IgD-negative memory B cell (primary cell): ENCODE measurements around the gene IGSF9. TPM values are rescaled to one million over a fixed set of nuclear protein-coding genes. Genes with fewer than 3 reads are reported as not detected.
"Not testable (repeated sequence)": the region's sequence is repeated elsewhere in the genome, so short reads cannot be mapped to it uniquely, and the experiment has no call there.

Source experiments
- H3K27ac Mint-ChIP-seq, 3 donors: one replicate each; pipeline ENCODE4 v1.8.0; 2020 to 2022; ENCODE audit warnings: mild to moderate bottlenecking in 3 of 3, mixed read lengths in 3 of 3, moderate library complexity in 1 of 3
- H3K27me3 Mint-ChIP-seq: one replicate; pipeline ENCODE4 v1.8.0; 2021; ENCODE audit warnings: mixed read lengths
- H3K36me3 Mint-ChIP-seq: one replicate; pipeline ENCODE4 v1.8.0; 2020; ENCODE audit warnings: mild to moderate bottlenecking, mixed read lengths
- H3K4me1 Mint-ChIP-seq, 3 donors: one replicate each; pipeline ENCODE4 v1.8.0; 2020 to 2022; ENCODE audit warnings: mixed read lengths in 3 of 3, mild to moderate bottlenecking in 1 of 3
- H3K4me3 Mint-ChIP-seq, 4 donors: one replicate each; pipeline ENCODE4 v1.8.0; 2020 to 2022; ENCODE audit warnings: mild to moderate bottlenecking in 4 of 4, mixed read lengths in 4 of 4, moderate library complexity in 3 of 4
- H3K9me3 Mint-ChIP-seq, 3 donors: one replicate each; pipeline ENCODE4 v1.8.0; 2020 to 2021; ENCODE audit warnings: mixed read lengths in 3 of 3, mild to moderate bottlenecking in 1 of 3
- polyA plus RNA-seq: library from polyadenylated mRNA; unstranded; fragments of 300-500 nt; fragmentation: Illumina TruSeq; gene quantifications from one replicate; pipeline ENCODE4 v1.2.3, GENCODE V29; 2021

The IGSF9 gene
- polyA plus RNA-seq, 1 donor from 2014 or later = 0.08 TPM

GRCh38 chr1:159900086-159900680 is 45.2 kb downstream of the IGSF9 start, which contains the start of gene CFAP45:
TSS of gene CFAP45 (minus strand) at chr1:159900165. CDS start at chr1:159900098, 67 bp downstream.
- Mint-ChIP-seq H3K27me3 (no peaks in the 10 kb centered on the region), H3K36me3 (peaks cover 10% of the 10 kb centered on the region)

GRCh38 chr1:159899634-159900033 is 45.8 kb downstream of the IGSF9 start:
- peak overlapping the region in 1 of 3 donors; percentile 49 for H3K27ac Mint-ChIP-seq
- H3K27me3 Mint-ChIP-seq, H3K9me3 Mint-ChIP-seq, H3K4me1 Mint-ChIP-seq: not testable (repeated sequence)
- peak overlapping the region in 1 of 4 donors; percentile 73 for H3K4me3 Mint-ChIP-seq
- peaks cover 12% of the 10 kb centered on the region for H3K36me3 Mint-ChIP-seq

More at GRCh38 chr1:159900086-159900680, 45.2 kb downstream of the IGSF9 start, which contains the start of gene CFAP45:
- peak within 1 kb of the TSS in 1 of 4 donors; percentile 73 for H3K4me3 Mint-ChIP-seq
- peak within 1 kb of the TSS in 2 of 3 donors; percentile 25 to 49 for H3K27ac Mint-ChIP-seq
- H3K4me1 Mint-ChIP-seq = peaks cover 0 to 9% (median 6%) of the 10 kb centered on the region in 3 donors
- peaks cover 0 to 8% (median 4%) of the 10 kb centered on the region in 3 donors for H3K9me3 Mint-ChIP-seq

GRCh38 chr1:159898527-159898926 is 46.9 kb downstream of the IGSF9 start:
- H3K4me1 Mint-ChIP-seq = peaks cover 0 to 9% (median 6%) of the 10 kb centered on the region in 3 donors
- H3K36me3 Mint-ChIP-seq = peaks cover 12% of the 10 kb centered on the region
- peaks cover 1% of the 10 kb centered on the region for H3K27me3 Mint-ChIP-seq
- H3K9me3 Mint-ChIP-seq = peaks cover 0 to 3% (median 1%) of the 10 kb centered on the region in 3 donors
- no peak overlapping the region for H3K4me3 Mint-ChIP-seq
- H3K27ac Mint-ChIP-seq = peak overlapping the region in 1 of 3 donors; percentile 58

GRCh38 chr1:159897962-159898361 is 47.5 kb downstream of the IGSF9 start:
- peak overlapping the region in 1 of 3 donors; percentile 58 for H3K27ac Mint-ChIP-seq
- H3K27me3 Mint-ChIP-seq = peaks cover 1% of the 10 kb centered on the region

GRCh38 chr1:159896546-159896930 is 48.9 kb downstream of the IGSF9 start:
- Mint-ChIP-seq H3K9me3 (no peaks in the 10 kb centered on the region), H3K4me3 (no peak overlapping the region), H3K4me1 (peaks cover 7 to 13% (median 9%) of the 10 kb centered on the region in 3 donors), H3K36me3 (peaks cover 8% of the 10 kb centered on the region), H3K27ac (no peak overlapping the region), H3K27me3 (peaks cover 1% of the 10 kb centered on the region)

More at GRCh38 chr1:159897962-159898361, 47.5 kb downstream of the IGSF9 start:
- peaks cover 8% of the 10 kb centered on the region for H3K36me3 Mint-ChIP-seq
- H3K9me3 Mint-ChIP-seq = no peaks in the 10 kb centered on the region
- peak overlapping the region in 1 of 4 donors; percentile 30 for H3K4me3 Mint-ChIP-seq
- peaks cover 0 to 9% (median 6%) of the 10 kb centered on the region in 3 donors for H3K4me1 Mint-ChIP-seq

GRCh38 chr1:159895836-159896545 is 49.4 kb downstream of the IGSF9 start:
- no peak overlapping the region for H3K27ac Mint-ChIP-seq
- H3K4me3 Mint-ChIP-seq = no peak overlapping the region
- H3K9me3 Mint-ChIP-seq = no peaks in the 10 kb centered on the region

GRCh38 chr1:159895286-159895685 is 50.1 kb downstream of the IGSF9 start:
- Mint-ChIP-seq H3K36me3 (peaks cover 8% of the 10 kb centered on the region), H3K9me3 (no peaks in the 10 kb centered on the region), H3K4me3 (no peak overlapping the region), H3K4me1 (peaks cover 10 to 14% (median 12%) of the 10 kb centered on the region in 3 donors), H3K27me3 (peaks cover 1% of the 10 kb centered on the region), H3K27ac (no peak overlapping the region)

More at GRCh38 chr1:159895836-159896545, 49.4 kb downstream of the IGSF9 start:
- Mint-ChIP-seq H3K36me3 (peaks cover 8% of the 10 kb centered on the region), H3K4me1 (peaks cover 10 to 15% (median 11%) of the 10 kb centered on the region in 3 donors), H3K27me3 (peaks cover 1% of the 10 kb centered on the region)

- Mint-ChIP-seq H3K27me3 (peaks cover 4% of the 10 kb centered on the region), H3K4me1 (peaks cover 20 to 22% (median 21%) of the 10 kb centered on the region in 3 donors), H3K27ac (peak overlapping the region in 1 of 3 donors; percentile 40), H3K9me3 (no peaks in the 10 kb centered on the region), H3K4me3 (no peak overlapping the region), H3K36me3 (peaks cover 5% of the 10 kb centered on the region)
Measured at GRCh38 chr1:159892944-159893343, 52.5 kb downstream of the IGSF9 start.

GRCh38 chr1:159891275-159892157 is 53.9 kb downstream of the IGSF9 start:
- Mint-ChIP-seq H3K4me1 (peaks cover 22 to 28% (median 27%) of the 10 kb centered on the region in 3 donors), H3K36me3 (peaks cover 5% of the 10 kb centered on the region), H3K9me3 (no peaks in the 10 kb centered on the region), H3K27me3 (peaks cover 4% of the 10 kb centered on the region), H3K4me3 (peak overlapping the region in 1 of 4 donors; percentile 72), H3K27ac (peak overlapping the region in 1 of 3 donors; percentile 31)

GRCh38 chr1:159890390-159890789 is 55.0 kb downstream of the IGSF9 start:
- Mint-ChIP-seq H3K9me3 (no peaks in the 10 kb centered on the region), H3K36me3 (peaks cover 4% of the 10 kb centered on the region), H3K27ac (peak overlapping the region in 1 of 3 donors; percentile 68), H3K27me3 (peaks cover 4% of the 10 kb centered on the region), H3K4me3 (no peak overlapping the region), H3K4me1 (peaks cover 22 to 28% (median 27%) of the 10 kb centered on the region in 3 donors)

GRCh38 chr1:159889821-159890252 is 55.6 kb downstream of the IGSF9 start:
- Mint-ChIP-seq H3K9me3 (no peaks in the 10 kb centered on the region), H3K36me3 (no peaks in the 10 kb centered on the region), H3K27me3 (peaks cover 3% of the 10 kb centered on the region), H3K27ac (peak overlapping the region in 1 of 3 donors; percentile 68), H3K4me1 (peaks cover 22 to 28% (median 27%) of the 10 kb centered on the region in 3 donors), H3K4me3 (peak overlapping the region in 2 of 4 donors; percentile 15 to 67)

- Mint-ChIP-seq H3K4me3 (peak overlapping the region in 2 of 4 donors; percentile 15 to 34), H3K4me1 (peaks cover 22 to 28% (median 27%) of the 10 kb centered on the region in 3 donors), H3K9me3 (no peaks in the 10 kb centered on the region), H3K27me3 (peaks cover 3% of the 10 kb centered on the region), H3K27ac (peak overlapping the region in 2 of 3 donors; percentile 13 to 68), H3K36me3 (peaks cover 2% of the 10 kb centered on the region)
Measured at GRCh38 chr1:159889202-159889601, 56.2 kb downstream of the IGSF9 start.

- Mint-ChIP-seq H3K36me3 (peaks cover 2% of the 10 kb centered on the region), H3K27ac (no peak overlapping the region), H3K4me1 (peaks cover 4 to 13% (median 12%) of the 10 kb centered on the region in 3 donors), H3K9me3 (no peaks in the 10 kb centered on the region), H3K4me3 (no peak overlapping the region), H3K27me3 (no peaks in the 10 kb centered on the region)
Measured at GRCh38 chr1:159884296-159884695, 61.1 kb downstream of the IGSF9 start.

GRCh38 chr1:159883134-159883533 is 62.3 kb downstream of the IGSF9 start:
- H3K4me1 Mint-ChIP-seq = peaks cover 0 to 9% (median 7%) of the 10 kb centered on the region in 3 donors
- no peak overlapping the region for H3K27ac Mint-ChIP-seq
- H3K27me3 Mint-ChIP-seq = no peaks in the 10 kb centered on the region
- H3K4me3 Mint-ChIP-seq = no peak overlapping the region
- peaks cover 2% of the 10 kb centered on the region for H3K36me3 Mint-ChIP-seq
- H3K9me3 Mint-ChIP-seq = no peaks in the 10 kb centered on the region
